GM12878 (cell line): ENCODE data around the gene UGT1A8. TPM values are rescaled to one million over a fixed set of nuclear protein-coding genes. Genes with fewer than 3 reads are reported as not detected.

Experiments
- ATAC-seq: fragments of 200-7000 bp; cut with Tn5 transposase; 3 replicates; pipeline ENCODE4 v1.9.1; 2020; ENCODE audit warnings: mild to moderate bottlenecking, moderate library complexity
- BruUV-seq: library from RNA; stranded (reverse); fragments of 400-500 nt; replicated peaks from 2 replicates; lab custom pipeline; 2021; lab: Mats Ljungman, UMichigan
- CTCF ChIA-PET: fragments of 300-600 bp; sonication (Branson Sonifier 250); formaldehyde crosslinking; extraction: SDS; loops from one replicate; lab custom pipeline; 2021; ENCODE audit warnings: inconsistent platforms; lab: Yijun Ruan, JAX
- POLR2A ChIA-PET: fragments of 350-600 bp; formaldehyde crosslinking; extraction: SDS; loops from one replicate; lab custom pipeline; 2021; ENCODE audit warnings: inconsistent platforms; lab: Charles Lee
- RAD21 ChIA-PET: fragments of 300-600 bp; sonication (Branson Sonifier 250); formaldehyde crosslinking; loops from one replicate; lab custom pipeline; 2023; ENCODE audit warnings: antibody characterized with exemption; ENCODE audit not compliant: unreplicated experiment; lab: Charles Lee
- SMC1A ChIA-PET: fragments of 300-600 bp; sonication (Branson Sonifier 250); formaldehyde crosslinking; loops from one replicate; lab custom pipeline; 2023; ENCODE audit not compliant: unreplicated experiment, uncharacterized antibody; lab: Charles Lee
- DNase-seq: peaks from one replicate; pipeline ENCODE4 v3.0.0-alpha.2; 2011; ENCODE audit warnings: low read depth, low spot score
- FAIRE-seq: peaks from 3 replicates; lab custom pipeline; 2011; peaks lifted over from hg19 to GRCh38; lab: Jason Lieb, UNC
- H2AFZ ChIP-seq: 2 replicates; pipeline ENCODE4 v1.6.0; 2011; ENCODE audit warnings: low read depth, low read length, control low read depth; ENCODE audit not compliant: control insufficient read depth
- H3K27ac ChIP-seq: 2 replicates; pipeline ENCODE4 v1.5.1; 2011; ENCODE audit warnings: control low read depth; ENCODE audit not compliant: control insufficient read depth, insufficient read depth
- H3K27me3 ChIP-seq, 2 experiments: replicated peaks in 1 of 2; 2 replicates each; pipeline versions ENCODE4 v1.6.0 to v1.6.1; 2011; ENCODE audit warnings: low read length in 1 of 2; ENCODE audit not compliant: control insufficient read depth in 2 of 2, insufficient read depth in 2 of 2
- H3K36me3 ChIP-seq, 2 experiments: 2 replicates each; pipeline ENCODE4 v1.5.1; 2011; ENCODE audit warnings: low read length in 1 of 2; ENCODE audit not compliant: control insufficient read depth in 2 of 2, insufficient read depth in 2 of 2
- H3K4me1 ChIP-seq: 2 replicates; pipeline ENCODE4 v1.6.1; 2011; ENCODE audit warnings: mild to moderate bottlenecking, low read length, moderate library complexity, mixed read lengths; ENCODE audit not compliant: control insufficient read depth, insufficient read depth
- H3K4me2 ChIP-seq: 2 replicates; pipeline ENCODE4 v1.6.0; 2011; ENCODE audit warnings: control low read depth; ENCODE audit not compliant: control insufficient read depth, insufficient read depth
- H3K4me3 ChIP-seq: fragments of 200-600 bp; sonication (generic); 2 replicates; pipeline ENCODE4 v1.5.1; 2016
- H3K79me2 ChIP-seq: 2 replicates; pipeline ENCODE4 v1.6.0; 2011; ENCODE audit warnings: low read length; ENCODE audit not compliant: control insufficient read depth, insufficient read depth
- H3K9ac ChIP-seq: 2 replicates; pipeline ENCODE4 v1.8.0; 2011; ENCODE audit warnings: low read length, control low read depth, mixed read lengths; ENCODE audit not compliant: control insufficient read depth, insufficient read depth
- H3K9me3 ChIP-seq: replicated peaks from 3 replicates; pipeline ENCODE4 v1.5.1; 2011; ENCODE audit warnings: mild to moderate bottlenecking, low read length; ENCODE audit not compliant: control insufficient read depth, insufficient read depth
- H4K20me1 ChIP-seq: 2 replicates; pipeline ENCODE4 v1.6.0; 2011; ENCODE audit not compliant: control insufficient read depth, insufficient read depth
- CHD1 ChIP-seq: IDR thresholded peaks from 2 replicates; pipeline ENCODE4 v1.6.1; 2012; ENCODE audit warnings: low read depth, low read length, improper control_type of control experiment
- FOS ChIP-seq: IDR thresholded peaks from 3 replicates; pipeline ENCODE4 v1.6.1; 2011; ENCODE audit warnings: borderline replicate concordance; ENCODE audit not compliant: insufficient read length; ENCODE audit errors: extremely low read depth
- GABPA ChIP-seq: IDR thresholded peaks from 2 replicates; pipeline ENCODE4 v1.6.1; 2014; ENCODE audit warnings: antibody characterized with exemption, low read depth, mild to moderate bottlenecking, inconsistent platforms
- HSF1 ChIP-seq: fragments of 150-350 bp; IDR thresholded peaks from 2 replicates; pipeline ENCODE4 v1.6.1; 2014; ENCODE audit warnings: mild to moderate bottlenecking, low read depth, low read length
- MEF2B ChIP-seq: fragments of 450-650 bp; IDR thresholded peaks from 2 replicates; pipeline ENCODE4 v1.6.1; 2018; ENCODE audit warnings: mild to moderate bottlenecking, moderate library complexity; ENCODE audit not compliant: partially characterized antibody, poor library complexity, severe bottlenecking
- POU2F2 ChIP-seq: IDR thresholded peaks from 3 replicates; pipeline ENCODE4 v1.6.1; 2011; ENCODE audit warnings: low read depth, mild to moderate bottlenecking, low read length, borderline replicate concordance
- PRDM15 ChIP-seq: fragments of 450-650 bp; formaldehyde crosslinking; IDR thresholded peaks from 2 replicates; pipeline ENCODE4 v1.4.0; 2020; ENCODE audit warnings: mild to moderate bottlenecking, moderate library complexity
- RELB ChIP-seq: fragments of 450-650 bp; IDR thresholded peaks from 2 replicates; pipeline ENCODE4 v1.6.1; 2017; ENCODE audit warnings: low read depth, mild to moderate bottlenecking, moderate library complexity
- SMC3 ChIP-seq: IDR thresholded peaks from 2 replicates; pipeline ENCODE4 v1.6.1; 2011; ENCODE audit warnings: low read length, improper control_type of control experiment, borderline replicate concordance
- TCF3 ChIP-seq: IDR thresholded peaks from 2 replicates; pipeline ENCODE4 v1.6.1; 2012; ENCODE audit warnings: low read depth, mild to moderate bottlenecking, low read length, borderline replicate concordance; ENCODE audit not compliant: insufficient read depth
- USF1 ChIP-seq: IDR thresholded peaks from 2 replicates; pipeline ENCODE4 v1.6.1; 2011; ENCODE audit warnings: borderline replicate concordance, low read depth, mild to moderate bottlenecking, moderate library complexity, mixed read lengths, low read length; ENCODE audit not compliant: insufficient read depth; ENCODE audit errors: extremely low read length
- ZBED1 ChIP-seq: IDR thresholded peaks from 2 replicates; pipeline ENCODE4 v1.6.1; 2016; ENCODE audit warnings: borderline replicate concordance
- ZNF622 ChIP-seq: fragments of 450-650 bp; IDR thresholded peaks from 2 replicates; pipeline ENCODE4 v1.6.1; 2017; ENCODE audit warnings: mild to moderate bottlenecking, inconsistent platforms
- WGBS: methylation state at CpG from one replicate; pipeline ENCODE4 v1.1.6; 2016; ENCODE audit warnings: low lambda C conversion rate; ENCODE audit not compliant: insufficient replicate concordance, insufficient coverage; ENCODE audit errors: missing lambda C conversion rate; 5-methylcytosine and 5-hydroxymethylcytosine counted together
- in situ Hi-C: fragments of 300-500 bp; cut with MboI; formaldehyde crosslinking; loops from 9 replicates; pipeline ENCODE4 v1.14.3; 2018; ENCODE audit warnings: mixed read lengths
- intact Hi-C: fragments of 100-400 bp; cut with micrococcal nuclease; formaldehyde crosslinking; loops from one replicate; pipeline ENCODE4 v1.14.2; 2022; ENCODE audit not compliant: unreplicated experiment
- polyA plus RNA-seq, 11 experiments: library from polyadenylated mRNA; depleted of rRNA in 4 of 11; unstranded in 6 of 11; stranded (reverse) in 5 of 11; fragments of >200 nt; fragmentation: Nextera tagmentation in 4 of 11; fragmentation: Illumina TruSeq in 1 of 11; extraction: Ambion mirVana in 4 of 11; extraction: Trizol in 1 of 11; gene quantifications; 1 replicate in 1 of 11; 2 replicates in 10 of 11; pipeline versions ENCODE4 v1.2.1 to v1.2.3, GENCODE V29; 2011 to 2016; ENCODE audit warnings: inconsistent platforms in 2 of 11, missing spikeins in 2 of 11, low read depth in 1 of 11
- total RNA-seq, 4 experiments: library from RNA; depleted of rRNA in 3 of 4; stranded (reverse); fragments of >200 nt in 3 of 4; fragmentation: Illumina TruSeq in 1 of 4; extraction: Trizol in 1 of 4; gene quantifications; 2 replicates each; pipeline versions ENCODE4 v1.2.1 to v1.2.3, GENCODE V29; 2013 to 2021

Gene UGT1A8
- total and polyA plus RNA-seq, 10 of the 15 experiments (the other 5 are each of a cell fraction or from before 2014, with no cell fraction given), result not detected

- no peak for TF ChIP-seq RELB
These were observed 46.0 kb upstream of the UGT1A8 start (continued) for GRCh38 chr2:233571462-233571861.

- H3K9me3 ChIP-seq, result no peaks in the 10 kb centered on the region
- BruUV-seq, result no TSS peak
- CTCF ChIA-PET, result no interaction called here
- intact Hi-C loops (no loop called here), in situ Hi-C loops (no loop called here)
- SMC1A ChIA-PET, result interaction anchor here (1.3 kb wide), 1 partner anchor 8 kb away, joined by 3 read pairs; no protein-coding TSS in a partner anchor
- no peak overlapping the region for H3K4me3 ChIP-seq
- H2AFZ ChIP-seq, result no peak overlapping the region
- WGBS, result 75% methylated on average over 4 of the region's 4 CpGs
- no peaks in the 10 kb centered on the region for H3K4me1 ChIP-seq
- RAD21 ChIA-PET, result no interaction called here
- no peak overlapping the region for H3K27ac ChIP-seq
- FAIRE-seq, result no peak
- H3K36me3 ChIP-seq, result no peaks in the 10 kb centered on the region
- H3K4me2 ChIP-seq, result no peak overlapping the region
- POLR2A ChIA-PET, result interaction anchor here (0.7 kb wide), 2 partner anchors 25 to 473 kb away, joined by 7 to 10 read pairs; no protein-coding TSS in a partner anchor
- H3K27me3 ChIP-seq, result no peaks in the 10 kb centered on the region
- ATAC-seq, result no peak
- DNase-seq, result no peak
- no peaks in the 10 kb centered on the region for H4K20me1 ChIP-seq
- no peak overlapping the region for H3K9ac ChIP-seq
- H3K79me2 ChIP-seq, result no peaks in the 10 kb centered on the region
- no peak for TF ChIP-seq GABPA
- no peak for TF ChIP-seq ZNF622
- TF ChIP-seq HSF1, result no peak
- TF ChIP-seq MEF2B, result no peak
- no peak for TF ChIP-seq USF1
- no peak for TF ChIP-seq PRDM15
- TF ChIP-seq CHD1, result no peak
- TF ChIP-seq ZBED1, result no peak
- no peak for TF ChIP-seq SMC3
- TF ChIP-seq POU2F2, result no peak
- TF ChIP-seq FOS, result no peak
- no peak for TF ChIP-seq TCF3
These were observed 45.0 kb upstream of the UGT1A8 start for GRCh38 chr2:233572468-233572867.
